ENCODE data around the gene ARHGEF28.

The ARHGEF28 gene

GRCh38 chr5:73816656-73817420 lies 190.8 kb downstream of the ARHGEF28 start:
- no peak for TF ChIP-seq CTCF (IDR thresholded peaks at IDR 0.05; ENCODE audit: low read depth, low read length, missing control alignments)
- DNase-seq (ENCODE audit: low read depth) = no peak
- no peak overlapping the region for H3K4me3 ChIP-seq (ENCODE audit: low read depth, low read length)

GRCh38 chr5:73818357-73818756 lies 192.4 kb downstream of the ARHGEF28 start:
- DNase-seq (ENCODE audit: low read depth) = no peak
- TF ChIP-seq CTCF (IDR thresholded peaks at IDR 0.05; ENCODE audit: low read depth, low read length, missing control alignments) = no peak
- H3K4me3 ChIP-seq (ENCODE audit: low read depth, low read length) = no peak overlapping the region

- no peak for DNase-seq (ENCODE audit: low read depth)
- TF ChIP-seq CTCF (IDR thresholded peaks at IDR 0.05; ENCODE audit: low read depth, low read length, missing control alignments) = no peak
- H3K4me3 ChIP-seq (ENCODE audit: low read depth, low read length) = no peak overlapping the region
Observed at GRCh38 chr5:73820326-73820725, 194.3 kb downstream of the ARHGEF28 start.

- no peak for TF ChIP-seq CTCF (IDR thresholded peaks at IDR 0.05; ENCODE audit: low read depth, low read length, missing control alignments)
- DNase-seq (ENCODE audit: low read depth) = no peak
- no peak overlapping the region for H3K4me3 ChIP-seq (ENCODE audit: low read depth, low read length)
Observed at GRCh38 chr5:73821003-73821402, 195.0 kb downstream of the ARHGEF28 start.

- DNase-seq (ENCODE audit: low read depth) = no peak
- no peak overlapping the region for H3K4me3 ChIP-seq (ENCODE audit: low read depth, low read length)
- TF ChIP-seq CTCF (IDR thresholded peaks at IDR 0.05; ENCODE audit: low read depth, low read length, missing control alignments) = no peak
Observed at GRCh38 chr5:73822278-73822988, 196.4 kb downstream of the ARHGEF28 start.

- no peak for TF ChIP-seq CTCF (IDR thresholded peaks at IDR 0.05; ENCODE audit: low read depth, low read length, missing control alignments)
- no peak for DNase-seq (ENCODE audit: low read depth)
- no peak overlapping the region for H3K4me3 ChIP-seq (ENCODE audit: low read depth, low read length)
Observed at GRCh38 chr5:73822989-73823339, 197.0 kb downstream of the ARHGEF28 start.

All from GM12864 (cell line).